MM.1S (cell line): ENCODE results near the gene RANBP2.

Experiments
- DNase-seq: peaks from one replicate; pipeline ENCODE4 v3.0.0-alpha.2; 2015
- H2AFZ ChIP-seq: fragments of 300-600 bp; sonication (generic); 2 replicates; pipeline ENCODE4 v1.6.0; 2016; ENCODE audit warnings: antibody characterized with exemption, low read length
- H3F3A ChIP-seq: fragments of 300-600 bp; sonication (generic); 2 replicates; pipeline ENCODE4 v1.6.1; 2016; ENCODE audit warnings: mild to moderate bottlenecking, antibody characterized with exemption, low read length, moderate library complexity, mixed read lengths; ENCODE audit not compliant: insufficient read depth
- H3K27ac ChIP-seq: fragments of 300-600 bp; sonication (generic); 2 replicates; pipeline ENCODE4 v1.5.1; 2016; ENCODE audit warnings: mild to moderate bottlenecking, low read length
- H3K27me3 ChIP-seq: fragments of 300-600 bp; sonication (generic); replicated peaks from 2 replicates; pipeline ENCODE4 v1.6.0; 2016; ENCODE audit warnings: low read length; ENCODE audit not compliant: insufficient read depth
- H3K36me3 ChIP-seq: fragments of 300-600 bp; sonication (generic); replicated peaks from 2 replicates; pipeline ENCODE4 v1.6.1; 2016; ENCODE audit warnings: mild to moderate bottlenecking, low read length, mixed read lengths; ENCODE audit not compliant: insufficient read depth
- H3K4me1 ChIP-seq: fragments of 300-600 bp; sonication (generic); 2 replicates; pipeline ENCODE4 v1.6.1; 2016; ENCODE audit warnings: low read length, mixed read lengths
- H3K4me2 ChIP-seq: fragments of 300-600 bp; sonication (generic); 2 replicates; pipeline ENCODE4 v1.6.0; 2016; ENCODE audit warnings: low read depth, low read length
- H3K4me3 ChIP-seq: fragments of 300-600 bp; sonication (generic); 2 replicates; pipeline ENCODE4 v1.5.1; 2016; ENCODE audit warnings: low read length, mixed read lengths
- H3K79me2 ChIP-seq: fragments of 300-600 bp; sonication (generic); 2 replicates; pipeline ENCODE4 v1.6.1; 2016; ENCODE audit warnings: mixed run types, low read length, mixed read lengths
- H3K9ac ChIP-seq: fragments of 300-600 bp; sonication (generic); 2 replicates; pipeline ENCODE4 v1.6.1; 2016; ENCODE audit warnings: low read length, mixed read lengths
- H3K9me2 ChIP-seq: fragments of 300-600 bp; sonication (generic); replicated peaks from 2 replicates; pipeline ENCODE4 v1.6.1; 2016; ENCODE audit warnings: mild to moderate bottlenecking, low read length, mixed read lengths; ENCODE audit not compliant: insufficient read depth
- H3K9me3 ChIP-seq: fragments of 300-600 bp; sonication (generic); replicated peaks from 2 replicates; pipeline ENCODE4 v1.6.1; 2016; ENCODE audit warnings: mild to moderate bottlenecking, low read length, mixed read lengths; ENCODE audit not compliant: insufficient read depth
- H4K20me1 ChIP-seq: fragments of 300-600 bp; sonication (generic); 2 replicates; pipeline ENCODE4 v1.6.1; 2016; ENCODE audit warnings: mild to moderate bottlenecking, low read length, moderate library complexity, mixed read lengths; ENCODE audit not compliant: insufficient read depth
- CTCF ChIP-seq: fragments of 300-600 bp; sonication (generic); IDR thresholded peaks from 2 replicates; pipeline ENCODE4 v1.5.1; 2016; ENCODE audit warnings: antibody characterized with exemption, low read length, mixed read lengths
- EZH2 ChIP-seq: fragments of 300-600 bp; sonication (generic); optimal IDR thresholded peaks from 2 replicates; pipeline ENCODE3; 2017; ENCODE audit warnings: low read depth, mild to moderate bottlenecking, antibody characterized with exemption, low read length, mixed read lengths
- EZH2phosphoT487 ChIP-seq: fragments of 300-600 bp; sonication (generic); IDR thresholded peaks from 2 replicates; pipeline ENCODE4 v1.6.1; 2018; ENCODE audit warnings: antibody characterized with exemption, low read length

Gene RANBP2

DNA sequence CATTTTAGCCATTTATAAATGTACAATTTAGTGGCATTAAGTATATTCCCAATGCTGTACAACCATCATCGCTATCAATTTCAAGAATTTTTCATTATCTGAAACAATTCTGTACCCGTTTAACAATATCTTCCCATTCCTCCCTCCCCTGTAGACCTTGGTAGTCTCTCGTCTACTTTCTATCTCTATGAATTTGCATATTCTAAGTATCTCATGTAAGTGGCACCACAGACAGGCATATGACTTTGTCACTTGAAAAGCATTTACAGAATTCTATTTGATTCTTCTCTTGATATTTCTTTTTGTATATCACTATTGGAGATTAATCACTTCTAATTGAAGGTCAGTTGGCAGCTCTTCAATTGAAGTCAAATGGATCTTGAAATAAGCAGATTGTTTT is 115.3 kb downstream of the RANBP2 start:
- Histone ChIP-seq H3K4me1 (peaks cover 18% of the 10 kb centered on the region), H3K27ac (no peak overlapping the region), H3F3A (no peaks in the 10 kb centered on the region), H3K4me2 (no peak overlapping the region), H3K9ac (no peak overlapping the region), H3K36me3 (no peaks in the 10 kb centered on the region), H3K9me3 (no peaks in the 10 kb centered on the region), H3K27me3 (no peaks in the 10 kb centered on the region), H2AFZ (no peak overlapping the region), H3K4me3 (no peak overlapping the region), H4K20me1 (no peaks in the 10 kb centered on the region), H3K9me2 (no peaks in the 10 kb centered on the region), H3K79me2 (no peaks in the 10 kb centered on the region)
- DNase-seq = no peak
- TF ChIP-seq CTCF (no peak), EZH2phosphoT487 (no peak), EZH2 (no peak)

DNA sequence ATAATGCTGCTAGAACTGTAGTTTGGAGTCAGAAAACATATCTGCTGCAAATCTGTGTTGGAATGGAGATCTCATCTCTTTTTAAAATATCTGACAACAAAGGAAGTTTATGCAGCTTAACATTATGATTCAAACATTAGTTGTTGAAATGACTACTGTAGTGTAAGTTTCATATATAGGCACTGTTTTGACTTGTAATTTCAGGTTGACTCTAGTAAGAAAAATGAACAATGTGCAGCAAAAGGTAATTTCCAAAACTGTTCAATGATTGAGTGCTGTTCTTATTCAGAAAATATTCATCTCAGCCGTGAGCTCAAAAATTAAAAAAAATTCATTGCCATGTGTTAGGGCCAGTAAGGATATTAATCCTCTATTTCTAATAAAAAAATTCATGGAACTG is 115.8 kb downstream of the RANBP2 start:
- no peaks in the 10 kb centered on the region for H3K9me2 ChIP-seq
- no peak overlapping the region for H2AFZ ChIP-seq
- no peaks in the 10 kb centered on the region for H3K36me3 ChIP-seq
- no peaks in the 10 kb centered on the region for H4K20me1 ChIP-seq
- no peaks in the 10 kb centered on the region for H3K27me3 ChIP-seq
- H3K4me3 ChIP-seq = no peak overlapping the region
- TF ChIP-seq CTCF (no peak), EZH2 (no peak), EZH2phosphoT487 (no peak)
- H3K79me2 ChIP-seq = no peaks in the 10 kb centered on the region
- H3K27ac ChIP-seq = no peak overlapping the region
- H3K9me3 ChIP-seq = no peaks in the 10 kb centered on the region
- H3F3A ChIP-seq = no peaks in the 10 kb centered on the region
- no peak overlapping the region for H3K4me2 ChIP-seq
- H3K9ac ChIP-seq = no peak overlapping the region
- peaks cover 18% of the 10 kb centered on the region for H3K4me1 ChIP-seq
- DNase-seq = no peak
